Central memory CD8-positive, alpha-beta T cell (primary cell): ENCODE data around the gene ATP5MC2.

Source experiments
- ATAC-seq: fragments of 150-1000 bp; cut with Tn5 transposase; replicated peaks from 2 replicates; pipeline ENCODE4 v1.10.0; 2022; ENCODE audit warnings: mild to moderate bottlenecking, moderate FRiP score, moderate number of reproducible peaks; ENCODE audit not compliant: poor library complexity, severe bottlenecking; ENCODE audit errors: extremely low read depth
- DNase-seq, 2 donors: peaks; one replicate each; pipeline ENCODE4 v3.0.0; 2021; ENCODE audit warnings: low spot score in 2 of 2
- H3K27ac Mint-ChIP-seq: one replicate; pipeline ENCODE4 v1.8.0; 2022; ENCODE audit warnings: low read depth, mild to moderate bottlenecking, moderate library complexity, mixed read lengths
- H3K27me3 Mint-ChIP-seq: one replicate; pipeline ENCODE4 v1.8.0; 2022; ENCODE audit warnings: mixed read lengths
- H3K36me3 Mint-ChIP-seq: one replicate; pipeline ENCODE4 v1.8.0; 2022; ENCODE audit warnings: mild to moderate bottlenecking, moderate library complexity, mixed read lengths; ENCODE audit not compliant: insufficient read depth
- H3K4me1 Mint-ChIP-seq: one replicate; pipeline ENCODE4 v1.8.0; 2022; ENCODE audit warnings: mixed read lengths
- H3K4me3 Mint-ChIP-seq: one replicate; pipeline ENCODE4 v1.8.0; 2022; ENCODE audit warnings: mild to moderate bottlenecking, moderate library complexity, mixed read lengths
- H3K9me3 Mint-ChIP-seq: one replicate; pipeline ENCODE4 v1.8.0; 2022; ENCODE audit warnings: mixed read lengths

The ATP5MC2 gene

GRCh38 chr12:53701518-53702264 is 25.8 kb upstream of the ATP5MC2 start:
- DNase-seq (peak; percentile 53 to 69), ATAC-seq (peak; percentile 73)
- H3K36me3 Mint-ChIP-seq, result no peaks in the 10 kb centered on the region
- H3K27me3 Mint-ChIP-seq, result peaks cover 95% of the 10 kb centered on the region
- peaks cover 6% of the 10 kb centered on the region for H3K4me1 Mint-ChIP-seq
- no peak overlapping the region for H3K4me3 Mint-ChIP-seq
- no peaks in the 10 kb centered on the region for H3K9me3 Mint-ChIP-seq
- no peak overlapping the region for H3K27ac Mint-ChIP-seq

- no peaks in the 10 kb centered on the region for H3K36me3 Mint-ChIP-seq
- H3K4me1 Mint-ChIP-seq, result peaks cover 16% of the 10 kb centered on the region
- H3K4me3 Mint-ChIP-seq, result no peak overlapping the region
- DNase-seq, result no peak
- ATAC-seq, result no peak
- no peaks in the 10 kb centered on the region for H3K9me3 Mint-ChIP-seq
- H3K27me3 Mint-ChIP-seq, result peaks cover 95% of the 10 kb centered on the region
- H3K27ac Mint-ChIP-seq, result no peak overlapping the region
Observed at GRCh38 chr12:53700567-53700966, 24.7 kb upstream of the ATP5MC2 start.

DNA sequence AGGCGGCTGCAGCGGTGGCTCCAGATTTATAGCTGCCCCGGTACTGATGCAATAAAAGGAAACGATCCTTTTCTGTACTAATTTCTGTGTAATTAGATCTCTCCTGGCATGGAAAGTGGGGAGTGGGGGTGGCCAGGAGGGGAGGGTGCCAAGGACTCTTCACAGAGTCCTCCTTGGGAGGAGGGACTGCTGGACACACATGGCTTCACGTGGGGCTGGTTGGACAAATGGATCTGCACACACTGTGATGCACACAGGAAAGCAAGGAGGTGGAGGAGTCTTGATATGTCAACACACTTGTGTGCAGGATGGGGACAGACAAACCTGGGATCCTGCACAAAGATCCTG is 23.8 kb upstream of the ATP5MC2 start:
- H3K36me3 Mint-ChIP-seq, result peaks cover 2% of the 10 kb centered on the region
- no peaks in the 10 kb centered on the region for H3K9me3 Mint-ChIP-seq
- peaks cover 25% of the 10 kb centered on the region for H3K4me1 Mint-ChIP-seq
- peaks cover 99% of the 10 kb centered on the region for H3K27me3 Mint-ChIP-seq
- DNase-seq, result no peak
- ATAC-seq, result no peak
- H3K4me3 Mint-ChIP-seq, result no peak overlapping the region
- H3K27ac Mint-ChIP-seq, result no peak overlapping the region

DNA sequence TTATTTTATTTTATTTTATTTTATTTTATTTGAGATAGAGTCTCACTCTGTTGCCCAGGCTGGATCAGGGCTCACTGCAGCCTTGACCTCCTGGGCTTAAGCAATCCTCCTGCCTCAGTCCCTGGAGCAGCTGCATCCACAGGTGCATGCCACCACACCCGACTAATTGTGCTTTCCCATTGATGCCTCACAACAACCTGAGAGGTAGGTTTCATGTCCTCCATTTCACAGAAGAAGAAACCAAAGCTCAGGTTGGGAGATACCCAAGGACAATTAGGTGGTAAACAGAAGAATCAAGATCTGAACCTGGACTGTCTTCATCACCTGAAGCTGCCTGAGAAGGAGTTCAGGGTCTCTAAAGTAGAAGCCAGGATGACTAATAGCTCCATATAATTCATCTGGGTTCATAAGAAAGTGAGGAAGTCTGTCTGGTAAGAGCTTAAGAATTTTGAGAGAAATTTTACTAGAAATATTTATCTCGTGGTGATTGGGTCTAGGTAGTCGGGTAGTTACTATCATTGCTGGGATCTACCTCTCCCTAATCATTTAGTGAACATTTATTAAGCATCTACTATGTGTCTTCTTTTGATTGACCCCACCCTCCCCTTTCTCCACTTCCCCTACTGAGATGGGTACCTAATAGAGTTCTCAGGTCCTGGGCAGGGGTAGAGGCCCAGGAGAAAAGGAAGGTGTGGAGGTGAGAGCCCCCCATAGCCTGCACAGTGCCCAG is 23.2 kb upstream of the ATP5MC2 start:
- H3K27ac Mint-ChIP-seq, result no peak overlapping the region
- H3K4me1 Mint-ChIP-seq, result peaks cover 29% of the 10 kb centered on the region
- H3K9me3 Mint-ChIP-seq, result no peaks in the 10 kb centered on the region
- DNase-seq (no peak), ATAC-seq (no peak)
- H3K4me3 Mint-ChIP-seq, result no peak overlapping the region
- H3K27me3 Mint-ChIP-seq, result peaks cover 99% of the 10 kb centered on the region
- H3K36me3 Mint-ChIP-seq, result peaks cover 2% of the 10 kb centered on the region

- no peak for ATAC-seq
- no peak overlapping the region for H3K4me3 Mint-ChIP-seq
- no peaks in the 10 kb centered on the region for H3K9me3 Mint-ChIP-seq
- no peak for DNase-seq
- peaks cover 2% of the 10 kb centered on the region for H3K36me3 Mint-ChIP-seq
- H3K4me1 Mint-ChIP-seq, result peaks cover 29% of the 10 kb centered on the region
- peaks cover 95% of the 10 kb centered on the region for H3K27me3 Mint-ChIP-seq
- no peak overlapping the region for H3K27ac Mint-ChIP-seq
Observed at GRCh38 chr12:53696655-53697331, 20.9 kb upstream of the ATP5MC2 start.

GRCh38 chr12:53696285-53696654 is 20.4 kb upstream of the ATP5MC2 start:
- H3K27ac Mint-ChIP-seq, result no peak overlapping the region
- peaks cover 2% of the 10 kb centered on the region for H3K36me3 Mint-ChIP-seq
- DNase-seq (no peak), ATAC-seq (no peak)
- H3K9me3 Mint-ChIP-seq, result no peaks in the 10 kb centered on the region
- no peak overlapping the region for H3K4me3 Mint-ChIP-seq
- peaks cover 29% of the 10 kb centered on the region for H3K4me1 Mint-ChIP-seq
- H3K27me3 Mint-ChIP-seq, result peaks cover 95% of the 10 kb centered on the region

DNA sequence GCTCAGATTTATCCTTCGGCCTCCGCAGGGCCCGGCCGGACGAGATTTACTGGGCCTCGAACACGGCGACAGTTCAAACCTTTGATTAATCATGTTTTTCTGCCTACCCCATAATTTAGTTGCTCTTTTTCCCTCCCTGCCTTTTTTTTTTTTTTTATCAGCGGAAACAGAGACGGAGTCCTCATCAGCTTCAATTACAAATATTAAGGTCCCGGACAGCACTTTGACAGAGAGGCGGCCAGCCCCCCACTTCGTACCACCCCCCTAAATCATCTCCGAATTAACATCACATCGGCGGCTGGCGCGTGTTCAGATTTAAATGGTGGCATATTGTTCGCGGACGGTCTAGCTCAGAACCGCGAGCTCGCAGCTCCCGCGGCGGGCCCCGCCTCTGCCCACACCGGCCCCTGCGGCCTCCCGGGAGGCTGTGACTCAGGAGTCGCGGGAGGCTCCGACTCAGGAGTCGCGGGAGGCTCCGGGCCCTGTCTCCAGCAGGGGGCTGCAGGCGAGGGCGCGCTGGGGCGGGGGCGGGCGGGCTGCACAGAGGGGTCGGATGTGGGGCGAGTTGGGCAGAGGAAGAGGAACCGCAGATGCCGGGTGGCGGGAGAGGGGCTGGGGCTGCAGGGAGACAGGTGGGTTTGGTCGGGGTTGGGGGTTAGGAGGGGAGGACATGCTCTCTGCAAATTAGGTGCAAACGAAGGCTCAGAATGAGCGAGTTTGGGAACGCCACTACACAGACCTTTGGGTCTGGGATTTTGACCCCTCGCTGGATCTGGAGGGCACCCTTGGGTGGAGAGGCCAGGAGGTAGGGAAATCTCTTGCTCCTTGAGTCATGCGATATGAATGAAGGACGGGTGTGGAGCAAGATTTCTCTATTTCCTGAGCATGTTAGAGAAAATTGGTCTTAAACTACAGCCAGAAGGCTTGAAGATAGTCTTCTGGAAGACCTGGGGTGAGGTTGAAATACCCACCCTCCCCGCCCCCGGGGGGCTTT is 19.6 kb upstream of the ATP5MC2 start:
- H3K27ac Mint-ChIP-seq, result no peak overlapping the region
- H3K27me3 Mint-ChIP-seq, result peaks cover 96% of the 10 kb centered on the region
- no peak for DNase-seq
- H3K4me3 Mint-ChIP-seq, result peak overlapping the region; percentile 65
- peaks cover 2% of the 10 kb centered on the region for H3K36me3 Mint-ChIP-seq
- no peaks in the 10 kb centered on the region for H3K9me3 Mint-ChIP-seq
- peak; percentile 24 for ATAC-seq
- H3K4me1 Mint-ChIP-seq, result peaks cover 29% of the 10 kb centered on the region

DNA sequence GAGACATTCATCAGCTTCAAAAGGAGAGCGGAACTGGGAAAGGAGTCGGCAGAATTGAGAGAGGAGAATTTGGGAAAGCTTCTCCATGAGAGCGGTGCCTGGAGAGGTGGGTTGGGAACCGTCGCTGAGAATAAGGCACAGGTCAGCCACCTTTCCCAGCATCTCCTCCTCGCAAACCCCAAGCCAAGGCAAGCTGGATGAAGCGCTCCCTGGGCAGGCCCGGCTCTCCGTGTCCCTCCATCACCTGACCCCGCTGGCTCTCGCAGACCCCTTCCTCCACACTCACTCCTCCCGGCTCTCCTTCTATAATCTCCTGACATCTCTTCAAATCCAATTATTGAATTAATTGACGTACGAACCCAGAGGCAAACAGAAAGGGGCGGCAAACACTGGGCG is 18.9 kb upstream of the ATP5MC2 start:
- Mint-ChIP-seq H3K27me3 (peaks cover 91% of the 10 kb centered on the region), H3K9me3 (no peaks in the 10 kb centered on the region), H3K4me1 (peaks cover 29% of the 10 kb centered on the region), H3K27ac (no peak overlapping the region), H3K36me3 (peaks cover 2% of the 10 kb centered on the region), H3K4me3 (peak overlapping the region; percentile 65)
- DNase-seq, result no peak
- no peak for ATAC-seq

GRCh38 chr12:53688134-53688533 is 12.3 kb upstream of the ATP5MC2 start:
- Mint-ChIP-seq H3K9me3 (no peaks in the 10 kb centered on the region), H3K4me3 (no peak overlapping the region), H3K36me3 (no peaks in the 10 kb centered on the region), H3K4me1 (no peaks in the 10 kb centered on the region), H3K27me3 (peaks cover 54% of the 10 kb centered on the region), H3K27ac (no peak overlapping the region)
- no peak for ATAC-seq
- no peak for DNase-seq

- Mint-ChIP-seq H3K4me1 (no peaks in the 10 kb centered on the region), H3K4me3 (no peak overlapping the region)
Observed at GRCh38 chr12:53686436-53686835, 10.6 kb upstream of the ATP5MC2 start.

GRCh38 chr12:53684654-53685220 is 8.9 kb upstream of the ATP5MC2 start:
- DNase-seq, result no peak
- Mint-ChIP-seq H3K4me3 (no peak overlapping the region), H3K27ac (no peak overlapping the region), H3K36me3 (no peaks in the 10 kb centered on the region), H3K4me1 (no peaks in the 10 kb centered on the region), H3K9me3 (no peaks in the 10 kb centered on the region), H3K27me3 (peaks cover 33% of the 10 kb centered on the region)
- no peak for ATAC-seq

More at GRCh38 chr12:53686436-53686835, 10.6 kb upstream of the ATP5MC2 start:
- Mint-ChIP-seq H3K27me3 (peaks cover 40% of the 10 kb centered on the region), H3K27ac (no peak overlapping the region), H3K36me3 (no peaks in the 10 kb centered on the region), H3K9me3 (no peaks in the 10 kb centered on the region)
- no peak for ATAC-seq
- DNase-seq, result no peak

GRCh38 chr12:53683983-53684382 is 8.1 kb upstream of the ATP5MC2 start:
- H3K27me3 Mint-ChIP-seq, result peaks cover 40% of the 10 kb centered on the region
- H3K9me3 Mint-ChIP-seq, result no peaks in the 10 kb centered on the region
- ATAC-seq, result no peak
- H3K27ac Mint-ChIP-seq, result no peak overlapping the region
- H3K4me1 Mint-ChIP-seq, result no peaks in the 10 kb centered on the region
- DNase-seq, result no peak
- no peak overlapping the region for H3K4me3 Mint-ChIP-seq
- no peaks in the 10 kb centered on the region for H3K36me3 Mint-ChIP-seq
